H9 (cell line): ENCODE results near the gene FOSL2. TPM values are rescaled to one million over a fixed set of nuclear protein-coding genes. Genes with fewer than 3 reads are reported as not detected.

ENCODE experiments used
- DNase-seq: peaks from one replicate; pipeline ENCODE4 v3.0.0-alpha.2; 2017
- H2AFZ ChIP-seq: one replicate; pipeline ENCODE4 v1.6.1; 2013; ENCODE audit warnings: mild to moderate bottlenecking, low read length, control low read depth, moderate library complexity
- H2AK5ac ChIP-seq: 2 replicates; pipeline ENCODE4 v1.6.1; 2013; ENCODE audit warnings: low read length, control low read depth, mixed read lengths; ENCODE audit not compliant: insufficient read length
- H2BK120ac ChIP-seq: one replicate; pipeline ENCODE4 v1.6.1; 2013; ENCODE audit warnings: low read depth, mild to moderate bottlenecking, low read length, control low read depth, inconsistent platforms; ENCODE audit not compliant: poor library complexity, severe bottlenecking
- H2BK12ac ChIP-seq: 2 replicates; pipeline ENCODE4 v1.6.1; 2013; ENCODE audit warnings: low read length, control low read depth, mixed read lengths, low read depth; ENCODE audit not compliant: insufficient read length
- H2BK15ac ChIP-seq: 2 replicates; pipeline ENCODE4 v1.6.1; 2013; ENCODE audit warnings: low read depth, low read length, control low read depth
- H2BK20ac ChIP-seq: one replicate; pipeline ENCODE4 v1.6.1; 2013; ENCODE audit warnings: low read depth, mild to moderate bottlenecking, low read length, control low read depth, inconsistent platforms; ENCODE audit not compliant: poor library complexity, severe bottlenecking
- H2BK5ac ChIP-seq: 2 replicates; pipeline ENCODE4 v1.6.1; 2013; ENCODE audit warnings: low read length, control low read depth, mixed read lengths; ENCODE audit not compliant: insufficient read length
- H3K14ac ChIP-seq: 2 replicates; pipeline ENCODE4 v1.6.1; 2013; ENCODE audit warnings: low read length, control low read depth; ENCODE audit not compliant: insufficient read depth
- H3K18ac ChIP-seq: 2 replicates; pipeline ENCODE4 v1.6.1; 2013; ENCODE audit warnings: low read depth, mild to moderate bottlenecking, mixed read lengths, low read length, control low read depth; ENCODE audit not compliant: insufficient read length
- H3K23ac ChIP-seq: 2 replicates; pipeline ENCODE4 v1.6.1; 2013; ENCODE audit warnings: low read length, control low read depth, mixed read lengths, low read depth; ENCODE audit not compliant: insufficient read length
- H3K23me2 ChIP-seq: 2 replicates; pipeline ENCODE4 v1.6.1; 2013; ENCODE audit warnings: low read depth, mild to moderate bottlenecking, mixed read lengths, low read length, control low read depth; ENCODE audit not compliant: insufficient read length, poor library complexity, severe bottlenecking
- H3K27ac ChIP-seq: 2 replicates; pipeline ENCODE4 v1.5.1; 2013; ENCODE audit warnings: low read length, control low read depth, mixed read lengths, low read depth; ENCODE audit not compliant: insufficient read length
- H3K27me3 ChIP-seq: 2 replicates; pipeline ENCODE4 v1.6.1; 2013; ENCODE audit warnings: low read length, control low read depth, inconsistent platforms; ENCODE audit not compliant: insufficient read depth
- H3K4ac ChIP-seq: 2 replicates; pipeline ENCODE4 v1.6.1; 2013; ENCODE audit warnings: low read depth, mild to moderate bottlenecking, control low read depth, inconsistent platforms, low read length, moderate library complexity
- H3K4me1 ChIP-seq: 2 replicates; pipeline ENCODE4 v1.6.1; 2013; ENCODE audit warnings: low read length, control low read depth, inconsistent platforms; ENCODE audit not compliant: insufficient read depth
- H3K4me2 ChIP-seq: 2 replicates; pipeline ENCODE4 v1.6.1; 2013; ENCODE audit warnings: low read length, control low read depth, mixed read lengths; ENCODE audit not compliant: insufficient read length, insufficient read depth
- H3K56ac ChIP-seq: 2 replicates; pipeline ENCODE4 v1.6.1; 2013; ENCODE audit warnings: low read depth, mild to moderate bottlenecking, mixed read lengths, low read length, control low read depth; ENCODE audit not compliant: insufficient read length
- H3K79me1 ChIP-seq: 2 replicates; pipeline ENCODE4 v1.6.1; 2013; ENCODE audit warnings: low read depth, mild to moderate bottlenecking, moderate library complexity, low read length, control low read depth, inconsistent platforms; ENCODE audit not compliant: insufficient read depth, poor library complexity, severe bottlenecking
- H3K79me2 ChIP-seq: 2 replicates; pipeline ENCODE4 v1.6.1; 2013; ENCODE audit warnings: low read length, control low read depth, inconsistent platforms; ENCODE audit not compliant: insufficient read depth
- H3K9ac ChIP-seq: 2 replicates; pipeline ENCODE4 v1.6.1; 2013; ENCODE audit warnings: low read length, control low read depth, mixed read lengths; ENCODE audit not compliant: insufficient read length; ENCODE audit errors: extremely low read depth
- H3K9me3 ChIP-seq: one replicate; pipeline ENCODE4 v1.6.1; 2013; ENCODE audit warnings: low read depth, low read length, inconsistent platforms; ENCODE audit not compliant: control insufficient read depth
- H3T11ph ChIP-seq: one replicate; pipeline ENCODE4 v1.6.1; 2013; ENCODE audit warnings: mild to moderate bottlenecking, low read length, control low read depth, inconsistent platforms
- H4K20me1 ChIP-seq: one replicate; pipeline ENCODE4 v1.6.1; 2013; ENCODE audit not compliant: control insufficient read depth, insufficient read length, insufficient read depth
- H4K5ac ChIP-seq: 2 replicates; pipeline ENCODE4 v1.6.1; 2013; ENCODE audit warnings: low read depth, mild to moderate bottlenecking, mixed read lengths, low read length, control low read depth; ENCODE audit not compliant: insufficient read length
- H4K8ac ChIP-seq: replicated peaks from 2 replicates; pipeline ENCODE4 v1.6.1; 2013; ENCODE audit warnings: low read length, control low read depth, mixed read lengths, low read depth; ENCODE audit not compliant: insufficient read length
- H4K91ac ChIP-seq: 2 replicates; pipeline ENCODE4 v1.6.1; 2013; ENCODE audit warnings: low read depth, mild to moderate bottlenecking, moderate library complexity, mixed read lengths, low read length, control low read depth; ENCODE audit not compliant: insufficient read length
- H3K27ac Mint-ChIP-seq, 3 experiments: 2 replicates in 2 of 3; 3 replicates in 1 of 3; pipeline ENCODE4 v1.8.0; 2020 to 2021; ENCODE audit warnings: mixed read lengths in 3 of 3, mild to moderate bottlenecking in 1 of 3, moderate library complexity in 1 of 3
- H3K27me3 Mint-ChIP-seq: 2 replicates; pipeline ENCODE4 v1.8.0; 2021; ENCODE audit warnings: low read depth, mild to moderate bottlenecking, moderate library complexity, mixed read lengths
- H3K36me3 Mint-ChIP-seq, 3 experiments: 2 replicates in 2 of 3; 3 replicates in 1 of 3; pipeline ENCODE4 v1.8.0; 2020 to 2021; ENCODE audit warnings: low read depth in 3 of 3, mixed read lengths in 3 of 3; ENCODE audit not compliant: insufficient read depth in 1 of 3
- H3K4me1 Mint-ChIP-seq, 2 experiments: 2 replicates each; pipeline ENCODE4 v1.8.0; 2020; ENCODE audit warnings: mixed read lengths in 2 of 2
- H3K4me3 Mint-ChIP-seq, 2 experiments: 2 replicates in 1 of 2; 3 replicates in 1 of 2; pipeline ENCODE4 v1.8.0; 2020 to 2021; ENCODE audit warnings: mild to moderate bottlenecking in 2 of 2, mixed read lengths in 2 of 2, moderate library complexity in 1 of 2
- H3K9me3 Mint-ChIP-seq, 2 experiments: 2 replicates in 1 of 2; 3 replicates in 1 of 2; pipeline ENCODE4 v1.8.0; 2020; ENCODE audit warnings: mild to moderate bottlenecking in 2 of 2, mixed read lengths in 2 of 2, moderate library complexity in 1 of 2
- CTCF ChIP-seq: fragments of 200-600 bp; sonication (generic); conservative IDR thresholded peaks from 3 replicates; pipeline ENCODE4 v1.8.0; 2021; ENCODE audit warnings: antibody characterized with exemption, mild to moderate bottlenecking
- WGBS: extraction: QIAGEN DNeasy Blood & Tissue Kit; methylation state at CpG from one replicate; pipeline ENCODE4 v1.1.7; 2013; ENCODE audit warnings: missing lambda C conversion rate, low lambda C conversion rate, mixed read lengths; ENCODE audit not compliant: insufficient read length; ENCODE audit errors: extremely low coverage; 5-methylcytosine and 5-hydroxymethylcytosine counted together
- total RNA-seq: library from RNA; stranded (reverse); gene quantifications from 2 replicates; pipeline ENCODE4 v1.2.1, GENCODE V29; 2021

Gene FOSL2
- total RNA-seq, 1 experiment from 2014 or later = 7.4 TPM

GRCh38 chr2:28401411-28401810 is 8.8 kb downstream of the FOSL2 start:
- H3K79me2 ChIP-seq = no peaks in the 10 kb centered on the region
- no peak overlapping the region for H3K4me3 Mint-ChIP-seq

More at GRCh38 chr2:28401411-28401810, 8.8 kb downstream of the FOSL2 start:
- Histone ChIP-seq H2BK120ac (no peak overlapping the region), H3T11ph (no peak overlapping the region), H3K4ac (no peak overlapping the region), H3K79me1 (no peaks in the 10 kb centered on the region), H3K56ac (no peak overlapping the region), H2BK20ac (no peak overlapping the region), H3K4me1 (no peaks in the 10 kb centered on the region), H3K27ac (no peak overlapping the region), H4K8ac (no peak overlapping the region), H3K4me2 (no peak overlapping the region), H3K23ac (no peak overlapping the region), H2AK5ac (no peak overlapping the region), H3K23me2 (no peaks in the 10 kb centered on the region), H3K14ac (no peak overlapping the region), H2BK15ac (no peak overlapping the region), H3K9ac (no peak overlapping the region), H2BK5ac (no peak overlapping the region), H2BK12ac (no peak overlapping the region), H2AFZ (no peak overlapping the region), H3K18ac (no peak overlapping the region), H4K20me1 (no peaks in the 10 kb centered on the region), H3K27me3 (no peaks in the 10 kb centered on the region), H3K9me3 (no peaks in the 10 kb centered on the region), H4K91ac (no peak overlapping the region), H4K5ac (no peak overlapping the region)
- no peaks in the 10 kb centered on the region for H3K9me3 Mint-ChIP-seq
- DNase-seq = no peak
- H3K27ac Mint-ChIP-seq = peak overlapping the region in 1 of 3 experiments; percentile 3; a peak in 1 of 7 replicates
- TF ChIP-seq CTCF = no peak
- peaks cover 0 to 2% (median 0%) of the 10 kb centered on the region in 3 experiments; a peak in 1 of 7 replicates for H3K36me3 Mint-ChIP-seq
- no CpG with 5 or more reads among the region's 4 CpGs for whole genome bisulfite sequencing
- H3K4me1 Mint-ChIP-seq = peaks cover 10 to 12% of the 10 kb centered on the region in 2 experiments
- H3K27me3 Mint-ChIP-seq = no peaks in the 10 kb centered on the region
